Renal cortical epithelial cell (primary cell): Measurements from ENCODE around the gene COX8A. TPM values are rescaled to one million over a fixed set of nuclear protein-coding genes. Genes with fewer than 3 reads are reported as not detected.
"Not testable (repeated sequence)": the region's sequence is repeated elsewhere in the genome, so short reads cannot be mapped to it uniquely, and the experiment has no call there.

ENCODE experiments used
- DNase-seq: peaks from one replicate; pipeline ENCODE4 v3.0.0-alpha.2; 2011; ENCODE audit warnings: low read depth
- total RNA-seq: library from RNA; depleted of rRNA; stranded (reverse); fragments of >200 nt; gene quantifications from 2 replicates; pipeline ENCODE4 v1.2.3, GENCODE V29; 2014

The COX8A gene
- total RNA-seq, 1 donor from 2014 or later: 257 TPM

GRCh38 chr11:63969461-63969860, 5.0 kb upstream of the COX8A start:
- DNase-seq: no peak

GRCh38 chr11:63970902-63971301, 3.5 kb upstream of the COX8A start:
- no peak for DNase-seq

- DNase-seq: not testable (repeated sequence)
Observed at GRCh38 chr11:63973912-63974258, 535 bp upstream of the COX8A start.

- DNase-seq: no peak
Observed at GRCh38 chr11:63978551-63979239, 4.3 kb downstream of the COX8A start.

GRCh38 chr11:63979426-63979825, 5.0 kb downstream of the COX8A start:
- no peak for DNase-seq

- no peak for DNase-seq
Observed at GRCh38 chr11:63985812-63986155, 11.4 kb downstream of the COX8A start.

GRCh38 chr11:63986156-63986931, 11.9 kb downstream of the COX8A start, which contains the start of gene OTUB1:
Gene OTUB1 (plus strand): TSS chr11:63986438. CDS start chr11:63986457, 19 bp downstream.
- peak; percentile 86 for DNase-seq

DNA sequence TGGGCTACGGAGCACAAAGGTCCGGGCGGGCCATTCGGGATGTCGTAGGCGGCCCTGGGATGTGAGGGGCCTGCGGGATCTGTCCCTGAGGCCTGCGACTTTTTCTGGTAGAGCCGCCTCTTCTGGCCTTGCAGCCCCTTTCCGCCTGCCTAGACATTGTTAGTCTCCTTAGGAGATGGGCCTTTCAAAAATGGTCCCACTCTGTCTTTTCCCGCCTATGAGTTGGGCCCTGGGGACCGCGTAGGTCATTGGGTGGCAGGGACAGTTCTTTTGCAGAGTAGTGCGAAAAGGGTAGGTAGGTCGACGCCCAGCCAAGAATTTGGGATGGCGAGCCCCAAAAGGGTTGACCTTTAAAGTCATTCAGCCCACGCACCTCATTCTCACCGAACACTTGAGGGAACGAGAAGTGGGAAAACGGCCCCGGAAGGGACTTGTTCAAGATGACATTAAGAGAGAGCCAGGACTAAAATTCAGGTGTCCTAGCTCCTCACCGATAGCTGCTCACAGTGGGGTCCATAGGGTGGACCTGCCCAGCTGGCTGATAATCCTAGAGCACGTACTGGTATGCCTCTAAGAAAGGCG, 12.6 kb downstream of the COX8A start:
- DNase-seq: no peak

- DNase-seq: no peak
Observed at GRCh38 chr11:63991558-63991957, 17.1 kb downstream of the COX8A start.

DNA sequence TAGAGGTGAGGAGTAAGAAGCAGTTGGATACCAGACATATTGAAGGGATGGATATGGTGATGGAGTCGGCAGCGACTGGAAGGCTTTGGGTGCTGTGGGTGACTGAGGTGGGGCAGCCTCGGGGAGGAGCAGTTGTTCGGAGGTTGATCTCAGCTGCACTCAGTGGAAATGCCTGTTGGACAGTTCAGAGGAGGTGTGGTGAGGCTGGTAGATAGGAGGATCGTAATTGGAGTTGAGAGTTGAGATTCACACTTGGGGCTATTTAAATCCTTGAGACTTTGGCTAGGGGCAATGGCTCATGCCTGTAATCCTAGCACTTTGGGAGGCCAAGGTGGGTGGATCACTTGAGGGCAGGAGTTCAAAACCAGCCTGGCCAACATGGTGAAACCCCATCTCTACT, 18.7 kb downstream of the COX8A start:
- DNase-seq: no peak

DNA sequence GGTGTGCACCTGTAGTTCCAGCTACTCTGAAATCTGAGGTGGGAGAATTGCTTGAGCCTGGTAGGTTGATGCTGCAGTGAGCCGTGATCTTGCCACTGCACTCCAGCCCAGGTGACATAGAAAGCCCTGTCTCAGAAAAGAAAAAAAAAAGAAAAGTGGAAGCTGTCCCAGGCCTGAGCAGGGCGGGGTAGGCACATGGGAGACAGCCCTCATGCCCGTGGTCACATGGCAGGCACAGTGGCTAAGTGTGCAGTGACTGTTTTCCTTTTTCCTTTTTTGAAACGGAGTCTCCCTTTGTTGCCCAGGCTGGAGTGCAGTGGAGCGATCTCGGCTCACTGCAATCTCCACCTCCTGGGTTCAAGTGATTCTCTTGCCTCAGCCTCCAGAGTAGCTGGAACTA, 19.6 kb downstream of the COX8A start:
- DNase-seq: no peak

GRCh38 chr11:63996512-63996911, 22.1 kb downstream of the COX8A start:
- no peak for DNase-seq

GRCh38 chr11:63997104-63997700, 22.8 kb downstream of the COX8A start:
- DNase-seq: no peak

DNA sequence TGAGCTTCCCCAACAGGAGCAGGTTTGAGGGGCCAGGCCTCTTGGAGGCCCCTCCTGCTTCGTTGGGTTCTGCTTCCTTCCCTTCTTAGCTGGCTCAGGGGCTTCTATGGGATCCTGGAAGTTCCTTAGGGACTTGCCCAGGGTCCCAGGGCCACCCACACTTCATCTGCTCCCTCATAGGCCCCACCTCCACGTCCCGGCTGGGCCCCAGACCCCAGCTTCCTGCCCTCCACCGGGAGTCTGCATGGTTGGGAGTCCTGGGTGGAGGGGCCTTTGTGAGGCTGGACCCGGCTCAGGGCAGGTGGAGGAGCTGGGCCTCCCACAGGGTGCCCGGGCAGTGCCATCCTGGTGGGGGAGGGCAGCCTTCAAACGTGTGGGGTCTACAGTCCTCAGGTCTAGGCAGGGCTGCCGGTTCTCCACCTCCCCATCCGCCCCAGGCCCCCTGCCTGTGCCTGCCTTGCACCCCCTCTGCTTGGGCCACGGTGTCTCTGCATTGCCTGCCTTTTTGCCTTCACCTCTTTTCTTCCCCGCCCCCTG, 23.4 kb downstream of the COX8A start:
- no peak for DNase-seq

- no peak for DNase-seq
Observed at GRCh38 chr11:63998558-63999348, 24.3 kb downstream of the COX8A start.

DNA sequence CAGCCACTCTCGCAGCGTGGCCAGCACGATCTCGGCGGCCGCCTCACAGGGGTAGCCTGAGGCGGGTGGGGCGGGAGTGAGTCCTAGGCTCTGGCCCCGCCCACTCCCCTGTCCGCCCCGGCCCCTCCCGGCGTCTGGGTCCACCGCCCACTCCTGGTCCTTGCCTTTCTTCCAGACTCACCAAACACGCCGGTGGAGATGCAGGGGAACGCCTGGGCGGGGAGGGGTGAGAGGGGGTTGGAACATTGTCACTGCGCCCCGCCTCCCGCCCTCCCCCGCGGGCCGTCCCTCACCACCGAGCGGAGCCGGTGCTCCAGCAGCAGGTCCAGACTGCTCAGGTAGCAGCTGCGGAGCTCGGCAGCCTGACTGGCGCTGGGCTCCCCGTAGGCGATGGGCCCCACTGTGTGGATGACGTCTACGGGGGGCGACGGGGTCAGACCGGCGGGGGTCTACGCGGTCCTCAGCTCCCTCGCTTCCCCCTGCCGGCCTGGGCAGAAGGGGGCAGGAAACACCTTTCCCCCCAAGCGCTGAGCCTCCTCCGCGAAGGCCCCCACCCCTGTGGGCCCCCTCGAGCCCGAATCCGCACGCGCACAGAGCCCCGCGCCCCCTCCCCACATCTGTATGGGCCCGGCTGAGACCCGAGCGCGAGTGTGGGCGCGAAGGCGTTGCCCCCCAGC, 25.1 kb downstream of the COX8A start:
- peak; percentile 56 for DNase-seq

DNA sequence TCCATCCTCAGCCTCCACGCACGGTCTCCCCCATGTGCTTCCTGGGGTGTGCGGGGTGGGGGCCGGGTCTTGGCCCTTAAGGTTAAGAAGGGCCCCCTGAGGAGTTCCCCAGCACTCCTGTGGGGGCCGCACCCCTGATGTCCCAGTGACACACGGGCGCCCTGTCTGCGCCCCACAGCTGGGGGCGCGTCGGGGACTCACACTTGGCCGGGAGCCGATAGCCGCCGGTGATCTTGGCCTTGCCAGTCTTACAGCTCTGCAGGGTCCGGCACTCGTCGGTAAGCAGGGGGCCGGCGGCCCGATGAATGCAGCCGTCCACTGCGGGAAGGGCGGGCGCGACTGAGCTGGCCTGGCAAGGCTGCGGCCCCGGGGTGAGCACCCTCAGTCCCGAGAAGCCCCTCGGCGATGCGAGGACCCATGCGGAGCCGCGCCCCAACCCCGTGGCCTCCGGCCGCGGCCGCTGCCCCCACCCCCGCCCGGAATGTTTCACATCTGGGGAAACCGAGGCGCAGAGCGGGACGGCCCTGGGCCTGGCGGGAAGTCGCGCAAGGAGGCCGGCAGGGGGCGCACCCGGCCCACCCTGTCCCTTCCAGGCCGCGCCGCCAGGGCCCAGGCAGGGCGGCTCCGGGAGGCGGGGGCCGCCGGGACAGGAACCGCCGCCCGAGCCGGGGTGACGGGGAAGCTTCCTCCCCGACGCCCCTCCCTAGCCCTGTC, 25.8 kb downstream of the COX8A start:
- no peak for DNase-seq

DNA sequence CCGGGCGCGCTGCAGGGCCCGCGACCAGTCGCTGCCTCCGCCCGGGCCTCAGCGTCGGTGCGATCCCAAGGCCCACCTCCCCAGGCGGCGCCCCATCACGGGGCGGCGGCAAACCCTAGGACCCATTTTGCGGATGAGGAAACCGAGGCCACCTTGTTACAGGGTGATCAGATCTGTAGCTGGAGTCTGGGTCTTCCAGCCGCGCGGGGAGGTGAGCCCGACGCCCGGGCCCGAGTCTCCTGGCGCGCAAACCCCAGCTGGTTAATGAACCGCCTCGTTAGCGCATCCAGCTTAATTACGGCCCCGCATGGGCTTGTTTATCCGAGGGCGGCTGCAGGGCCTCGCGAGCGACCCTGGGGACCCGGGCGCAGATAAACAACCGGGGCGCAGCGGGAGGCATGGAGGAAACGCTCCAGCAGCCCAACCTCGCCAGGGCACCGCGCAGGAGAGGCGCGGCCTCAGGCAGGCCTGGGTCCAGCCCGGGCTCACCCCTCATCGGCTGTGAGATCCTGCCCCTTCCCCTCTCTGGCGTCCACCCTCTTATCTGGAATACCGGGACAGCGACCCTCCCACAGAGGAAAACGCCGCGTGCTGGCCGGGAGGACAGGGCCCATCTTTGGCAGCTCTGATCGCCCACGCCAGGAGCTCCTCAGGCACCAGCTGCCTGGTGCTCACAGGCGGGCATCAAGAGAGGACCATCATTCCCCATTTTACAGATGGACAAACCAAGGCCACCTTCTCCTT, 26.5 kb downstream of the COX8A start:
- no peak for DNase-seq
